GM12878 (cell line): ENCODE data around the gene HS6ST3.

ENCODE experiments used
- CHD2 ChIP-seq: IDR thresholded peaks from 2 replicates; pipeline ENCODE4 v1.6.1; 2011; ENCODE audit warnings: low read depth, low read length, improper control_type of control experiment, borderline replicate concordance
- CREB1 ChIP-seq: IDR thresholded peaks from 2 replicates; pipeline ENCODE4 v1.6.1; 2012; ENCODE audit warnings: low read depth, mild to moderate bottlenecking, inconsistent platforms
- CREM ChIP-seq: IDR thresholded peaks from 2 replicates; pipeline ENCODE4 v1.6.1; 2014; ENCODE audit warnings: antibody characterized with exemption, low read depth
- KDM1A ChIP-seq: fragments of 200-600 bp; sonication (generic); IDR thresholded peaks from 2 replicates; pipeline ENCODE4 v1.6.1; 2016; ENCODE audit warnings: borderline replicate concordance
- MYC ChIP-seq: IDR thresholded peaks from 2 replicates; pipeline ENCODE4 v1.6.1; 2011; ENCODE audit warnings: mild to moderate bottlenecking, low read length, moderate library complexity, inconsistent platforms; ENCODE audit not compliant: insufficient read depth, insufficient replicate concordance, insufficient read length, severe bottlenecking
- NRF1 ChIP-seq: conservative IDR thresholded peaks from 2 replicates; pipeline ENCODE4 v1.6.1; 2011; ENCODE audit warnings: mild to moderate bottlenecking, low read depth, low read length, improper control_type of control experiment
- POLR2A ChIP-seq: IDR thresholded peaks from 2 replicates; pipeline ENCODE4 v1.6.1; 2011; ENCODE audit warnings: low read depth, mild to moderate bottlenecking, low read length
- RCOR1 ChIP-seq: conservative IDR thresholded peaks from 2 replicates; pipeline ENCODE4 v1.6.1; 2012; ENCODE audit warnings: low read depth, low read length, improper control_type of control experiment
- SP1 ChIP-seq: IDR thresholded peaks from one replicate; pipeline ENCODE4 v1.6.1; 2011; ENCODE audit warnings: low read depth, low read length
- SPI1 ChIP-seq: IDR thresholded peaks from 2 replicates; pipeline ENCODE4 v1.6.1; 2011; ENCODE audit warnings: low read depth, mild to moderate bottlenecking, low read length, moderate library complexity, borderline replicate concordance; ENCODE audit not compliant: insufficient read depth
- TCF12 ChIP-seq: IDR thresholded peaks from 2 replicates; pipeline ENCODE4 v1.6.1; 2011; ENCODE audit warnings: low read depth, mild to moderate bottlenecking, low read length
- TF ChIP-seq, protein P1 (sequence below): IDR thresholded peaks from 2 replicates; pipeline ENCODE4 v1.6.1; 2012; ENCODE audit warnings: mild to moderate bottlenecking, low read depth, low read length
- TF ChIP-seq, protein P2 (sequence below): IDR thresholded peaks from 2 replicates; pipeline ENCODE4 v1.6.1; 2012; ENCODE audit warnings: low read depth, low read length, improper control_type of control experiment
- TF ChIP-seq, protein P3 (sequence below), 3 experiments: IDR thresholded peaks in 2 of 3; conservative IDR thresholded peaks in 1 of 3; 2 replicates each; pipeline ENCODE4 v1.5.1; 2011; ENCODE audit warnings: low read depth in 3 of 3, low read length in 3 of 3, mild to moderate bottlenecking in 3 of 3, control low read depth in 2 of 3, moderate library complexity in 2 of 3, inconsistent platforms in 1 of 3, mixed read lengths in 1 of 3; ENCODE audit not compliant: control insufficient read depth in 2 of 3, insufficient read depth in 1 of 3; ENCODE audit errors: extremely low read depth in 1 of 3

DNA sequence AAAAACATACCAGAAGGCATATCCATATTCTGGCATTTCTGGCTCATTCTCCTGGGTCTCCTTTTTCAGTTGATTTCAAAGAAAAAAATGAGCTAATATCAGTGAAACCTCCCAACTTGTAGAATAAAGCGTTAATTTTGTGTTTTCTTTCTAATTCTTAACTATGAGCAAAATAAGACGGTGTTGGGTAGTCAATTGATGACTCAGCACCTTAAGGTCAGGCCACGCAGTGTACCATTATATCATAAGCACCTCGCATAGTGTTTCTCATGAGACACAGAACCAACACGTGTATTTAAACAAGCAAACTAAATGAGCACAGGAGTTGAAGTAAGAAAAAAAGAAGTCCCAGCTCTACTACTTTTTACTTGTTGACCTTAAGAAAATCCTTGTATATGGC lies 729.5 kb downstream of the HS6ST3 start:
- TF ChIP-seq, protein P1, sequence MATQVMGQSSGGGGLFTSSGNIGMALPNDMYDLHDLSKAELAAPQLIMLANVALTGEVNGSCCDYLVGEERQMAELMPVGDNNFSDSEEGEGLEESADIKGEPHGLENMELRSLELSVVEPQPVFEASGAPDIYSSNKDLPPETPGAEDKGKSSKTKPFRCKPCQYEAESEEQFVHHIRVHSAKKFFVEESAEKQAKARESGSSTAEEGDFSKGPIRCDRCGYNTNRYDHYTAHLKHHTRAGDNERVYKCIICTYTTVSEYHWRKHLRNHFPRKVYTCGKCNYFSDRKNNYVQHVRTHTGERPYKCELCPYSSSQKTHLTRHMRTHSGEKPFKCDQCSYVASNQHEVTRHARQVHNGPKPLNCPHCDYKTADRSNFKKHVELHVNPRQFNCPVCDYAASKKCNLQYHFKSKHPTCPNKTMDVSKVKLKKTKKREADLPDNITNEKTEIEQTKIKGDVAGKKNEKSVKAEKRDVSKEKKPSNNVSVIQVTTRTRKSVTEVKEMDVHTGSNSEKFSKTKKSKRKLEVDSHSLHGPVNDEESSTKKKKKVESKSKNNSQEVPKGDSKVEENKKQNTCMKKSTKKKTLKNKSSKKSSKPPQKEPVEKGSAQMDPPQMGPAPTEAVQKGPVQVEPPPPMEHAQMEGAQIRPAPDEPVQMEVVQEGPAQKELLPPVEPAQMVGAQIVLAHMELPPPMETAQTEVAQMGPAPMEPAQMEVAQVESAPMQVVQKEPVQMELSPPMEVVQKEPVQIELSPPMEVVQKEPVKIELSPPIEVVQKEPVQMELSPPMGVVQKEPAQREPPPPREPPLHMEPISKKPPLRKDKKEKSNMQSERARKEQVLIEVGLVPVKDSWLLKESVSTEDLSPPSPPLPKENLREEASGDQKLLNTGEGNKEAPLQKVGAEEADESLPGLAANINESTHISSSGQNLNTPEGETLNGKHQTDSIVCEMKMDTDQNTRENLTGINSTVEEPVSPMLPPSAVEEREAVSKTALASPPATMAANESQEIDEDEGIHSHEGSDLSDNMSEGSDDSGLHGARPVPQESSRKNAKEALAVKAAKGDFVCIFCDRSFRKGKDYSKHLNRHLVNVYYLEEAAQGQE, result no peak
- no peak for TF ChIP-seq CREB1
- TF ChIP-seq, protein P2, sequence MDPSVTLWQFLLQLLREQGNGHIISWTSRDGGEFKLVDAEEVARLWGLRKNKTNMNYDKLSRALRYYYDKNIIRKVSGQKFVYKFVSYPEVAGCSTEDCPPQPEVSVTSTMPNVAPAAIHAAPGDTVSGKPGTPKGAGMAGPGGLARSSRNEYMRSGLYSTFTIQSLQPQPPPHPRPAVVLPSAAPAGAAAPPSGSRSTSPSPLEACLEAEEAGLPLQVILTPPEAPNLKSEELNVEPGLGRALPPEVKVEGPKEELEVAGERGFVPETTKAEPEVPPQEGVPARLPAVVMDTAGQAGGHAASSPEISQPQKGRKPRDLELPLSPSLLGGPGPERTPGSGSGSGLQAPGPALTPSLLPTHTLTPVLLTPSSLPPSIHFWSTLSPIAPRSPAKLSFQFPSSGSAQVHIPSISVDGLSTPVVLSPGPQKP, result no peak
- TF ChIP-seq, protein P3, sequence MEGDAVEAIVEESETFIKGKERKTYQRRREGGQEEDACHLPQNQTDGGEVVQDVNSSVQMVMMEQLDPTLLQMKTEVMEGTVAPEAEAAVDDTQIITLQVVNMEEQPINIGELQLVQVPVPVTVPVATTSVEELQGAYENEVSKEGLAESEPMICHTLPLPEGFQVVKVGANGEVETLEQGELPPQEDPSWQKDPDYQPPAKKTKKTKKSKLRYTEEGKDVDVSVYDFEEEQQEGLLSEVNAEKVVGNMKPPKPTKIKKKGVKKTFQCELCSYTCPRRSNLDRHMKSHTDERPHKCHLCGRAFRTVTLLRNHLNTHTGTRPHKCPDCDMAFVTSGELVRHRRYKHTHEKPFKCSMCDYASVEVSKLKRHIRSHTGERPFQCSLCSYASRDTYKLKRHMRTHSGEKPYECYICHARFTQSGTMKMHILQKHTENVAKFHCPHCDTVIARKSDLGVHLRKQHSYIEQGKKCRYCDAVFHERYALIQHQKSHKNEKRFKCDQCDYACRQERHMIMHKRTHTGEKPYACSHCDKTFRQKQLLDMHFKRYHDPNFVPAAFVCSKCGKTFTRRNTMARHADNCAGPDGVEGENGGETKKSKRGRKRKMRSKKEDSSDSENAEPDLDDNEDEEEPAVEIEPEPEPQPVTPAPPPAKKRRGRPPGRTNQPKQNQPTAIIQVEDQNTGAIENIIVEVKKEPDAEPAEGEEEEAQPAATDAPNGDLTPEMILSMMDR (IDR thresholded peaks at IDR 0.05 in 2 of 3, conservative IDR thresholded peaks at IDR 0.05 in 1 of 3; ENCODE audit: control insufficient read depth in 2 of 3, extremely low read depth in 1 of 3, insufficient read depth in 1 of 3, low read depth in 3 of 3, low read length in 3 of 3), result no peak
- no peak for TF ChIP-seq MYC
- no peak for TF ChIP-seq NRF1
- TF ChIP-seq TCF12, result no peak
- no peak for TF ChIP-seq SPI1
- no peak for TF ChIP-seq CREM
- TF ChIP-seq SP1, result no peak
- TF ChIP-seq POLR2A, result no peak
- TF ChIP-seq RCOR1, result no peak
- no peak for TF ChIP-seq KDM1A
- TF ChIP-seq CHD2, result no peak
